IMR-90 (cell line): ENCODE measurements around the gene DUSP28. TPM values are rescaled to one million over a fixed set of nuclear protein-coding genes. Genes with fewer than 3 reads are reported as not detected.

Experiments used
- ATAC-seq: fragments of 200-7000 bp; cut with Tn5 transposase; 2 replicates; pipeline ENCODE4 v1.9.1; 2020; ENCODE audit warnings: low read depth, mild to moderate bottlenecking, moderate library complexity
- BruUV-seq: library from RNA; stranded (reverse); fragments of 400-500 nt; replicated peaks from 2 replicates; lab custom pipeline; 2021; lab: Mats Ljungman, UMichigan
- CTCF ChIA-PET: fragments of 300-600 bp; formaldehyde crosslinking; extraction: SDS; loops from one replicate; lab custom pipeline; 2021; ENCODE audit warnings: antibody characterized with exemption; lab: Yijun Ruan, JAX
- POLR2A ChIA-PET: fragments of 300-600 bp; sonication (Branson Sonifier 250); formaldehyde crosslinking; loops from one replicate; lab custom pipeline; 2022; ENCODE audit warnings: antibody characterized with exemption; ENCODE audit not compliant: unreplicated experiment; lab: Charles Lee
- DNase-seq: peaks from one replicate; pipeline ENCODE4 v3.0.0; 2013
- H2AFZ ChIP-seq: replicated peaks from 2 replicates; pipeline ENCODE3; 2013; ENCODE audit warnings: low read length, mild to moderate bottlenecking; ENCODE audit not compliant: poor library complexity
- H2AK5ac ChIP-seq: 2 replicates; pipeline ENCODE4 v1.6.1; 2013; ENCODE audit warnings: low read depth, low read length, inconsistent platforms
- H2AK9ac ChIP-seq: replicated peaks from 2 replicates; pipeline ENCODE3; 2013; ENCODE audit warnings: mild to moderate bottlenecking, low read depth, low read length, moderate library complexity; ENCODE audit not compliant: poor library complexity
- H2BK120ac ChIP-seq: 2 replicates; pipeline ENCODE4 v1.6.1; 2013; ENCODE audit warnings: low read depth, low read length, inconsistent platforms
- H2BK15ac ChIP-seq: 3 replicates; pipeline ENCODE4 v1.6.1; 2013; ENCODE audit warnings: low read depth, low read length, inconsistent platforms
- H2BK20ac ChIP-seq: 2 replicates; pipeline ENCODE4 v1.6.1; 2013; ENCODE audit warnings: low read depth, mild to moderate bottlenecking, inconsistent platforms, low read length, moderate library complexity
- H2BK5ac ChIP-seq: 2 replicates; pipeline ENCODE4 v1.6.1; 2013; ENCODE audit warnings: mild to moderate bottlenecking, low read depth, low read length, inconsistent platforms; ENCODE audit not compliant: poor library complexity, severe bottlenecking
- H3K14ac ChIP-seq: replicated peaks from 2 replicates; pipeline ENCODE4 v1.6.1; 2013; ENCODE audit warnings: low read depth, low read length, inconsistent platforms
- H3K18ac ChIP-seq: 2 replicates; pipeline ENCODE4 v1.6.1; 2013; ENCODE audit warnings: low read depth, low read length, control low read depth
- H3K23ac ChIP-seq: 2 replicates; pipeline ENCODE4 v1.6.1; 2013; ENCODE audit warnings: low read depth, low read length, inconsistent platforms
- H3K27ac ChIP-seq: 2 replicates; pipeline ENCODE4 v1.5.1; 2013; ENCODE audit warnings: mild to moderate bottlenecking, control low read depth, low read length; ENCODE audit not compliant: insufficient read depth
- H3K27me3 ChIP-seq: 2 replicates; pipeline ENCODE4 v1.6.1; 2013; ENCODE audit warnings: low read length; ENCODE audit not compliant: control insufficient read depth, insufficient read depth
- H3K36me3 ChIP-seq: 2 replicates; pipeline ENCODE4 v1.6.1; 2013; ENCODE audit warnings: low read length, mixed read lengths; ENCODE audit not compliant: control insufficient read depth, insufficient read depth
- H3K4ac ChIP-seq: 2 replicates; pipeline ENCODE4 v1.6.1; 2013; ENCODE audit warnings: low read depth, low read length, inconsistent platforms
- H3K4me1 ChIP-seq: 2 replicates; pipeline ENCODE4 v1.6.1; 2013; ENCODE audit warnings: low read length, mixed read lengths; ENCODE audit not compliant: control insufficient read depth, insufficient read depth
- H3K4me2 ChIP-seq: 2 replicates; pipeline ENCODE4 v1.6.1; 2013; ENCODE audit warnings: low read depth, mild to moderate bottlenecking, control low read depth, low read length, moderate library complexity
- H3K4me3 ChIP-seq: 2 replicates; pipeline ENCODE4 v1.5.1; 2013; ENCODE audit warnings: low read depth, mild to moderate bottlenecking, control low read depth, low read length, moderate library complexity; ENCODE audit not compliant: insufficient read depth
- H3K56ac ChIP-seq: 2 replicates; pipeline ENCODE4 v1.6.1; 2013; ENCODE audit warnings: low read length, inconsistent platforms; ENCODE audit not compliant: insufficient read depth; ENCODE audit errors: extremely low read depth
- H3K79me1 ChIP-seq, 2 experiments: 2 replicates each; pipeline ENCODE4 v1.6.1; 2013; ENCODE audit warnings: low read length in 2 of 2, inconsistent platforms in 1 of 2, low read depth in 1 of 2
- H3K9ac ChIP-seq: 2 replicates; pipeline ENCODE4 v1.6.1; 2013; ENCODE audit warnings: low read depth, low read length, control low read depth
- H3K9me1 ChIP-seq: 2 replicates; pipeline ENCODE4 v1.6.1; 2013; ENCODE audit warnings: low read length, inconsistent platforms; ENCODE audit not compliant: insufficient read depth
- H3K9me3 ChIP-seq: 2 replicates; pipeline ENCODE4 v1.6.1; 2013; ENCODE audit warnings: low read length; ENCODE audit not compliant: control insufficient read depth, insufficient read depth
- H4K20me1 ChIP-seq: 2 replicates; pipeline ENCODE4 v1.6.1; 2013; ENCODE audit warnings: low read length, inconsistent platforms; ENCODE audit not compliant: insufficient read depth
- H4K5ac ChIP-seq: 2 replicates; pipeline ENCODE4 v1.6.1; 2013; ENCODE audit warnings: mild to moderate bottlenecking, low read depth, low read length, control low read depth
- H4K8ac ChIP-seq, 2 experiments: 2 replicates each; pipeline ENCODE4 v1.6.1; 2013; ENCODE audit warnings: low read depth in 2 of 2, low read length in 2 of 2, control low read depth in 1 of 2, inconsistent platforms in 1 of 2
- H4K91ac ChIP-seq: 2 replicates; pipeline ENCODE4 v1.6.1; 2013; ENCODE audit warnings: low read depth, low read length, inconsistent platforms; ENCODE audit not compliant: insufficient read depth
- CEBPB ChIP-seq: IDR thresholded peaks from 2 replicates; pipeline ENCODE4 v1.6.1; 2012; ENCODE audit warnings: low read depth, low read length, improper control_type of control experiment
- MAZ ChIP-seq: IDR thresholded peaks from 2 replicates; pipeline ENCODE4 v1.6.1; 2012; ENCODE audit warnings: low read depth, mild to moderate bottlenecking, low read length, improper control_type of control experiment, moderate library complexity, borderline replicate concordance
- WGBS, 2 experiments: methylation state at CpG; one replicate each; pipeline versions ENCODE4 v1.1.5 to v1.1.7; 2013; ENCODE audit warnings: missing lambda C conversion rate in 2 of 2; ENCODE audit not compliant: insufficient read length in 1 of 2; ENCODE audit errors: extremely low coverage in 2 of 2; 5-methylcytosine and 5-hydroxymethylcytosine counted together
- dilution Hi-C: fragments of 300-500 bp; cut with HindIII; formaldehyde crosslinking; loops from one replicate; pipeline ENCODE4 v1.14.3; 2018; ENCODE audit warnings: low sequenced_read_pairs; ENCODE audit not compliant: unreplicated experiment
- in situ Hi-C: fragments of 300-500 bp; cut with MboI; formaldehyde crosslinking; loops from 3 replicates; pipeline ENCODE4 v1.14.3; 2019; ENCODE audit warnings: low sequenced_read_pairs, inconsistent platforms, mixed read lengths
- intact Hi-C: fragments of 100-400 bp; cut with micrococcal nuclease; formaldehyde crosslinking; loops from 2 replicates; pipeline ENCODE4 v1.10.0; 2022
- polyA plus RNA-seq, 3 experiments: library from polyadenylated mRNA; depleted of rRNA; stranded (reverse); fragments of >200 nt; gene quantifications; 2 replicates each; pipeline ENCODE4 v1.2.3, GENCODE V29; 2012; ENCODE audit warnings: low replicate concordance in 1 of 3
- total RNA-seq: library from RNA; depleted of rRNA; stranded (reverse); fragments of >200 nt; gene quantifications from 2 replicates; pipeline ENCODE4 v1.2.3, GENCODE V29; 2012

The DUSP28 gene
- total and polyA plus RNA-seq, 2 of the 4 experiments (the other 2 are of a cell fraction), result 1.1 to 3.3 TPM

DNA sequence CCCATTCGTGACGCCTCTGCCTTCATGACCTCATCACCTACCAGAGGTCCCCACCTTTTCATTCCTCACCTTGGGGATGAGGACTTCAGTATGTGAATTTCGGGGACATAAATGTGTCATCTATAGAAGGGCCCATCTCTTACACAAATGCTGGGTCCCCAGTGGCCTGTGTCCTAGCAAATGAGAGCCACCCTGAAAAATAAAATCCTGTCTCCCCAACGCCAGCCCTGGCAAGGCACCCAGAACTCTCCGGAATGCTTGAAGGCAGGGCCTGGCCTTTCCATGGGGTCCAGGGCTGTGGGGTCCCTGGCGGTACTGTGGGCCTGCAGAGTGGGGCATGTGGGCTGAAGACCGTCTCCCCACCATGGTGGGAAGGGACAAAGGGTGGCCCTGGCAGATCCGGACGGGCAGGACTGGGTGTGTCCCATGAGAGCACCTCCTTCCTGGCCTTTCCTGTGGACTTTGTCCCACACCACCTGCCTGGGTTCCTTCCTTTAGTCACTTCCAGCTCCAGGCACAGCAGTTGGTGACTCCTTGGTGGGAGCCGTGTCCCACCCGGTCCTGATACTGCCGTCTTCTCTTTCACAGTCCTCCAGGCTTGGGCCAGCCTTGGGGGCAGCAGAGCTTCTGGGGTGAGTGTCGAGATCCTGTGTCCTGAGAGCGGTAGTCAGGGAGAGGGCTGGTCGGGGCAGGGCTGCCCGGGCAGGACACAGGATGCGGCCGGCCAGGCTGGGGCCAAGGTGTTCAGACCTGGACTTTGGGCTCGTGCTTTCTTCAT lies 45.0 kb downstream of the DUSP28 start:
- Histone ChIP-seq H4K5ac (no peak overlapping the region), H3K36me3 (peaks cover 5% of the 10 kb centered on the region), H3K4me2 (no peak overlapping the region), H3K27ac (no peak overlapping the region), H2BK5ac (no peak overlapping the region), H2AK9ac (no peak overlapping the region), H4K91ac (no peak overlapping the region), H3K56ac (no peak overlapping the region), H4K20me1 (no peaks in the 10 kb centered on the region), H3K9me3 (no peaks in the 10 kb centered on the region), H2AK5ac (no peak overlapping the region), H3K9ac (no peak overlapping the region), H2BK15ac (no peak overlapping the region), H3K27me3 (no peaks in the 10 kb centered on the region), H3K14ac (no peak overlapping the region), H2BK120ac (no peak overlapping the region), H3K9me1 (no peaks in the 10 kb centered on the region; the same call in 1 of the 2 replicates), H3K4me1 (no peaks in the 10 kb centered on the region), H4K8ac (no peak overlapping the region), H3K4me3 (no peak overlapping the region), H3K23ac (no peak overlapping the region), H2AFZ (no peak overlapping the region), H3K4ac (no peak overlapping the region), H2BK20ac (no peak overlapping the region), H3K79me1 (no peaks in the 10 kb centered on the region), H3K18ac (no peak overlapping the region)
- intact Hi-C loops (no loop called here), dilution Hi-C loops (no loop called here), in situ Hi-C loops (no loop called here)
- ChIA-PET POLR2A (no interaction called here), CTCF (interaction anchor here (1.1 kb wide), 1 partner anchor 19 kb away, joined by 4 read pairs; the partner anchor contains the start of gene CAPN10)
- no TSS peak for BruUV-seq
- DNase-seq (no peak), ATAC-seq (no peak)
- WGBS, 2 experiments, result 93% methylated on average over 6 of the region's 19 CpGs; no CpG with 5 or more reads in 1 of the 2 experiments
- no peak for TF ChIP-seq MAZ
- no peak for TF ChIP-seq CEBPB
